ENCODE results near the gene ASS1.

The ASS1 gene

DNA sequence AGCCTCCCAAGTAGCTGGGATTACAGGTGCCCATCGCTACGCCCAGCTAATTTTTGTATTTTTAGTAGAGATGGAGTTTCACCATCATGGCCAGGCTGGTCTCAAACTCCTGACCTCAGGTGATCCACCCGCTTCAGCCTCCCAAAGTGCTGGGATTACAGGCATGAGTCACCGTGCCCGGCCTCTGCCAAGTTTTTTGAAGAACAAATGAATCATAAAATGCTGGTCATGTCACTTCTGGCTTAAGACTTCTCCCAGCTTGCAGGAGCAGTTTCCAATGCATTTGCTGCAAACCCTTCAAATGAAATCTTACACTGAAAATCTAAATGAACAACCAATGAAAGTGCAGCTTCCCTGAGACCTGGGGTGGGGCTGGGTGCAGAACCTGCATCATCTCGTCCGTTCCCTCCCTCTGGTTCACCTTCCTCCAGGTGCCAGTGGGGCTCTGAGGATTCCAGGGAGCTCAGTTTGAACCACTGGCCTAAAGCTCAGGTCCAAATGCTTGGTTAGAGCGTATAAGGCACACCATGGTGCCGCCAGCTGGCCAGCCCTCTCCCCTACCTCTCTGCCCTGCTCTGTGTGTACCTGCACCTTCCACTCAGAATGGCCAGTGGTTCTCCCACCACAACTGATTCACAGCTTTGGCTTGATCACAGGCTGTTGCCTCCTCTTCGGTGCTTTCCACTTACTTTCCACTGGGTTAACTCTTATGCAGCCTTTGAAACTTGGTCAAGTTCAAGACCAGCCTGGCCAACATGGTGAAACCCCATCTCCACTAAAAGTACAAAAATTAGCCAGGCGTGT, 94.9 kb downstream of the ASS1 start:
- FAIRE-seq, result no peak

DNA sequence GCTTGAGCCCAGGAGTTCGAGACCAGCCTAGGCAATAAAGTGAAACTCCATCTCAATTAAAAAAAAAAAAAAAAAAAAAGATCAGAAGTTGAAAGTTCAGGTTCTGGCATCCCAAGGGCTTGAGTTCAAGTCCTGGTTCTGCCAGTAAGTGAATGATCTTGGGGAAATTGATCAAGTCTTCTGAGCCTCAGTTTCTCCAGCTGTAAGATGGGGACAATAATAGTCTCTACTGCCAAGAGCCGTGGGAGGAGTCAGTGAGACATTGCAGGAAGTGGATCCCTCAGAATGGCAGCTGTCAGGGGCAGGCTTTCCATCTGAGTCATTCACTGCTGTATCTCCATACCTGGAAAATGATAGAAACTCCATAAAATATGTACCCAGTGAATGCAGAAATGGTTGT, 96.8 kb downstream of the ASS1 start:
- no peak for FAIRE-seq

DNA sequence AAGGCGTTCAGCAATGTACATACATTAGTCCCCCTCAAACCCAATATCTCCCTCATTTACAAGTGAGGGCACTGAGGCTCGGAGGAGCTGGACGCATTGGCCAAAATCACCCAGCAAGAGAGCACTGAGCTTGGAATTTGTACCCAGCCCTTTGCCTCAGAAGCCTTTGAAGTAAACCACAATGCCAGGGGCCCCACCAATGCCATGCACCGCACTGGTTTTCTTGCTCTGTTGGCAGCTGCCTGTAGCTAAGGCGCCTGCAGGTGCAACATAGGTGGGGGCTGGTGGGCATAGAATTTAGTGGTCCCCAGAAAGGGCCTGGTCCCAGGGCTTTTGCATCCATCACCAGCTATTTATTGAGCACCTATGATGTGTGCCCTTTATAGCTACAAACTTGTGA, 97.3 kb downstream of the ASS1 start:
- no peak for FAIRE-seq

DNA sequence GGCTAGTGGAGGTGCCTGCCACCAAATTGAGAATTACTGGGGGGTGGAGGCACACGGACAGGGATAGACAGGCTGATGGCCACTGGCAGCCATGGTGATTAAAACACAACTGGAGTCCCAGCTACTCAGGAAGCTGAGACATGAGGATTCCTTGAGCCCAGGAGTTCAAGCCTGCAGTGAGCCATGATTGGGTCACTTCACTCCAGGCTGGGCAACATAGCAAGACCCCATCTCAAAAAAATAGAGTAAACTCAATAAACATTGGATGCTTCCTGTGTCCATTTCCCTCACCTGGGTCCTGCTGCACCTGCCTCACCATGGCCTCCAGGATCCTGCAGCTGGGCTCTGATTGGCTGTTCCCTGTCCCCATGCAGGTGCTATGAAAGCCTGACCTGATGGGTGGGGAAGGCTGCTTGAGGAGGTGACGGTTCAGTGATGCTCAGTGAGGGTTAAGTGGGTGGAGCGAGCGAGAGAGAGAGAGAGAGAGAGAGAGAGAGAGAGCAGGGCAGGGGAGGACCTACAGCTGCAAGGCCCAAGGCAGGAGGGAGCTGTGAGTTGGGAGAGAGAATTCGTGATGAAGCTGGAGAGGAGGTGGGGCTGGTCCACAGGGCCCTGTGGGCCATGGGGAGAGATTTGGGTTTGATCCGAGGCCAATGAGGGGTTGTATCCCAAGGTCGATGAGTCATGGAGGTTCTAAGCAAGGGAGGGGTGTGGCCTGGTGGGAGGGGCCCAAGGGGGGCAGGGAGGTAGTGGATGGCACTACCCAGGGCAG, 97.9 kb downstream of the ASS1 start:
- no peak for FAIRE-seq

DNA sequence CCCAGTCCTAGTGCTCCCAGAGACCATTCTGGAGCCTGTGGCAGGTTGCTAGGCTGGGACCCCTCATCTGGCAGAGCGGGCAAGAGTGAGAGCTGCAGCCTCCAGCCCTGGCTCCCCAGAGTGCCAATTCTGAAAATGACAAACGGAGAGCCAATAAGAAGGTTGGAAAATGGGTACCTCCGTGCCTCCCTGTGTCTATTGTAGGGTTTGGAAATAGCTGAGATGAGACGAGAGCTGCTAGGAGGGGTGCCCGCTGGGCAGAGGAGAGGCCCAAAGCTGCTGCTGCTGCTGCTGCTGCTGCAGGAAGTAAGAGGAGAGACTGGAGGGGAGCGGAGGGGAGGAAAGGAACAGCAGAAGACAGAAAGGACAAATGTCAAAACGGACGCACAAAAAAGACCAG, 98.6 kb downstream of the ASS1 start:
- FAIRE-seq, result no peak

DNA sequence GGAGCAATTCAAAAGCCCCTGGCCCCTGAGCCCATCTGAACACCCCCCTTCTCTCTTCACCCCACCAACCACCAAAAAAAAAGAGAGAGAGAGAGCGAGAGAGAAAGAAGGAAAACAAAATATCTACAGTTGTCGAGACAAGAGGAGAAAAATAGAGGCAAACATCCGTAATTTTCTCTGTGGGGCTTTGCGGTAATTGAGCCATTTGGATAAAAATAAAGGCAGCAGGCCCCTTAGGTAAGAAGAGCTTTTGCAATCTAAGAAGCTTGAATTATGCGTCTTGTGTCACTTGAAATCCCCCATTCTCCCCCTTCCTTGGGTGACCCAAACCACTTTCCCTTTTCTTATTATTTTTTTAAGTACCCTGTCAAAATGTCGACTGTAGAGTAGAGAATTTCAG, 99.1 kb downstream of the ASS1 start:
- FAIRE-seq, result no peak

DNA sequence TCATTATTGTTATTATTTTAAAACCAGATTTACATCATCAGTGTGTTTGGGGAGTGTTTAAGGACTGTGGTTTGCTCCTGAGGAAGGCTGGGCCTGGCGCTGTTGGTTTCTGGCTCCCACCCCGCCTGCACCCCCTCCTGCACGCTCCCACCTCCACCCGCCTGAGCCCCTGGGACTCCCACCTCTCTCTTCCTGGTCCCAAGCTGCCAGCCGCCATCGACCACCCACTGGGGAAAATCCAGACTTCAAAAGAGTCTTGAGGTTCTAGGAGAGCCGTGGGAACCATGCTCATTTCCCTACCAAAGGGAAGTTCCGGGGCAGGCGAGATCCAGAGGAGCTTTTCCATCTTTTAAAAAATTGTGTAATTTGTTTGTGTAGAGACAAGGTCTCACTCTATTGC, 99.6 kb downstream of the ASS1 start:
- FAIRE-seq, result no peak

DNA sequence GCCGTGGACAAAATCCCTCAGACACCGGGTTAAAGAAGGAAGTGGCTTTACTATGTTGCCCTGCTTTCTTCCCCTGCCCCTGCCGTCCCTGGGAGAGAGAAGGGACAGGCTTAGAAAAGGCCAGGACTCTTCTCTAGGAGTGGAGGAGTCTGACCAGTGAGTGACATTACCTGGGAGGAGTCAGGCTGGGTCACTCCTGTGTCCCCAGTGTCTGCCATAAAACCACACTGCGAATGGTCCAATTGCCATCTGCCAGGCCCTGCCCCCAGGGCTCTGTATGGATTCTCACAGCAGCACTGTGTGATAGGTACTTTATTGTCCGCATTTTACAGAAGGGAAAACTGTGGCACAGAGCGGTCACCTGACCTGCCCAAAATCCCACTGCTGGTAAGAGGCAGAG, 103.3 kb downstream of the ASS1 start:
- FAIRE-seq, result no peak

DNA sequence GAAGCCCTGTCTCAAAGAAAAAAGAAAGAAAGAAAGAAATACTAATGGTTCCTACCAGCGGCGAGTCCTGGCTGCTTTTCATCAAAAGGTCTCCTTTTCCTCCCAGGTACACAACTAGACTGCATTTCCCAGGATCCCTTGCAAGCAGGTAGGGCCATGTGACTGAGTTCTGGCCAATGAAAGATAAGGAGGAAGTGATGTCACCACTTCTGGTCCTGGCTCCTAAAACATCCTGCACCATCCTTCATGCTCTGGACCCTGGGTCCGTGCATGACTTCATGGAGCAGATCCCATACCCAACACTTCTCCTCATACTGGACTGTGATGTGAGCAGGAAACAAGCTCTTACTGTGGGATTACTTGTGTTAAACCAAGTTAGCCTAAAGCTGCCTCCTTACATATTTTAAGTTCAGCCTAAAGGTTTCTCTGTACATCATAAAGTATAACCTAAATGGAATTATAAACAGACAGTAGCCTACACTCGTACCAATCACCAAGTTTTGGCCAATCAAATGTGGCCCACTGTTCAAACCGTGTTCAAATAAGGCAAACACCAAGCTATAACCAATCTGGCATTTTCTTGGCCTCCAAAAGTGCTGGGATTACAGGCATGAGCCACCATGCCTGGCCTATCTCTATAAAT, 104.5 kb downstream of the ASS1 start:
- no peak for FAIRE-seq
